Measurements from ENCODE around the gene NCEH1. TPM values are rescaled to one million over a fixed set of nuclear protein-coding genes. Genes with fewer than 3 reads are reported as not detected.

NCEH1 gene, protein sequence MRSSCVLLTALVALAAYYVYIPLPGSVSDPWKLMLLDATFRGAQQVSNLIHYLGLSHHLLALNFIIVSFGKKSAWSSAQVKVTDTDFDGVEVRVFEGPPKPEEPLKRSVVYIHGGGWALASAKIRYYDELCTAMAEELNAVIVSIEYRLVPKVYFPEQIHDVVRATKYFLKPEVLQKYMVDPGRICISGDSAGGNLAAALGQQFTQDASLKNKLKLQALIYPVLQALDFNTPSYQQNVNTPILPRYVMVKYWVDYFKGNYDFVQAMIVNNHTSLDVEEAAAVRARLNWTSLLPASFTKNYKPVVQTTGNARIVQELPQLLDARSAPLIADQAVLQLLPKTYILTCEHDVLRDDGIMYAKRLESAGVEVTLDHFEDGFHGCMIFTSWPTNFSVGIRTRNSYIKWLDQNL
- total RNA-seq (2022; extraction: Qiagen RNA extraction) = 29.9 to 39.2 TPM (median 37.0 TPM) in 5 replicates

GRCh38 chr3:172710664-172711453 lies at the start of gene NCEH1:
NCEH1 (minus strand) TSS chr3:172711067; CDS start chr3:172710984, 83 bp downstream.

DNA sequence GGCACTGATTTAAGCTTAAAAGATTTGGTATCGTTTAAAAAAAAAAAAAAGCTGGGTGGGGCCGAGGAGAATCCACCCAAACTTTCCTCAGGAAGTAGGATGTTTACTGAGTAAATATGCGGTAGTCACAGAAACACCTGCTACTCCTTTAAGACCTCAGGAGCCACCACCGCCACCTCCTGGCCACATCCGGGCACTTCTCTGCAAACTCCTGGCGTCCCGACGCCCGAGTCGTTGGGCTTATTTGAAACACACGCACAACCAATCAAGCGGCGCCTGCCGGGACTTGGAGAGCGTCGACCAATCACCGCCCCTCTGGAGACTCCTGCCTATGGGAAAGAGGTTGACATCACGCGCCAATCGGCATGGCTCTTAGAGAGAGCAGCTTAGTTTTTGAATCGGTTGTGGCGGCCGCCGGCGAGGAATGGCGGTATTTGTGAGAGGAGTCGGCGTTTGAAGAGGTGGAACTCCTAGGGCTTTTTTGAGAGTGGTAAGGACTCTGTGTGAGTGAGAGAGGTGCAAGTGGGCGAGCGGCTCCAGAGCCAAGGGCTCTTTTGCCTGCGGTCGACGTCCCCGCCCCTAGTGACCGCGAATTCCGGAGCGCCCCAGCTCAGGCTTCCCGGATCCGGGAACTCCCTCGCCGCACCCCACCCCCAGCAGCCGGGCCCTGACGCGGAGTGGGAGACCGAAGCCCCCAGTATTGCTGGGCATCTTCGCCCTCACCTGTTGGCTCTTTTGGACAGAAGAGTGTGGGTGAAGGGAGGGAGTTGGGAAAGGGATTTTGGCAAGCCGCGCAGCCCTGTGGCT lies 39.7 kb upstream of the NCEH1 start, which contains the start of gene ECT2:
ECT2 (plus strand) TSS at position 359 of the 807 bp plus-strand sequence. CDS start 3,805 bp downstream, outside the sequence.

Other genes starting within 250 kb of the NCEH1 start
- 0.08 to 0.16 TPM (median 0.13 TPM) in 5 replicates for gene TNFSF10, start 187.6 kb downstream of the NCEH1 start, total RNA-seq (2022; extraction: Qiagen RNA extraction)
- 61.9 to 82.6 TPM (median 73.3 TPM) in 5 replicates for gene ECT2, start 39.7 kb upstream of the NCEH1 start, total RNA-seq (2022; extraction: Qiagen RNA extraction)

Measured in A549 treated with dexamethasone at 1 μM for 4 hours (cell line).